Natural killer cell (primary cell): ENCODE data around the gene LNPEP. TPM values are rescaled to one million over a fixed set of nuclear protein-coding genes. Genes with fewer than 3 reads are reported as not detected.

ENCODE experiments used
- ATAC-seq, 3 donors: fragments of 150-1000 bp in 2 of 3; fragments of 200-7000 bp in 1 of 3; cut with Tn5 transposase; 1 replicate in 1 of 3; 2 replicates in 2 of 3; pipeline ENCODE4 v1.10.0; 2021; ENCODE audit warnings: mild to moderate bottlenecking in 2 of 3, moderate library complexity in 2 of 3
- DNase-seq, 2 donors: peaks; one replicate each; pipeline versions ENCODE4 v3.0.0 to v3.0.0-alpha.2; 2013 to 2021; ENCODE audit warnings: mixed read lengths in 1 of 2
- H3K27ac ChIP-seq: one replicate; pipeline ENCODE4 v1.5.1; 2013; ENCODE audit warnings: mild to moderate bottlenecking, low read length
- H3K27me3 ChIP-seq: one replicate; pipeline ENCODE4 v1.6.1; 2013; ENCODE audit warnings: low read length; ENCODE audit not compliant: control insufficient read depth, insufficient read depth
- H3K36me3 ChIP-seq: one replicate; pipeline ENCODE4 v1.6.1; 2013; ENCODE audit warnings: low read length; ENCODE audit not compliant: control insufficient read depth, insufficient read depth
- H3K4me1 ChIP-seq: one replicate; pipeline ENCODE4 v1.6.1; 2013; ENCODE audit warnings: low read length; ENCODE audit not compliant: control insufficient read depth, insufficient read depth
- H3K4me3 ChIP-seq: one replicate; pipeline ENCODE4 v1.5.1; 2013; ENCODE audit warnings: low read length
- H3K9me3 ChIP-seq: one replicate; pipeline ENCODE4 v1.6.1; 2013; ENCODE audit warnings: low read length; ENCODE audit not compliant: control insufficient read depth, insufficient read depth
- H3K27ac Mint-ChIP-seq, 2 donors: one replicate each; pipeline ENCODE4 v1.8.0; 2022; ENCODE audit warnings: mild to moderate bottlenecking in 2 of 2, mixed read lengths in 2 of 2, moderate library complexity in 1 of 2
- H3K27me3 Mint-ChIP-seq, 2 donors: one replicate each; pipeline ENCODE4 v1.8.0; 2022; ENCODE audit warnings: low read depth in 2 of 2, mixed read lengths in 2 of 2
- H3K36me3 Mint-ChIP-seq: one replicate; pipeline ENCODE4 v1.8.0; 2022; ENCODE audit warnings: mixed read lengths
- H3K4me1 Mint-ChIP-seq, 2 donors: one replicate each; pipeline ENCODE4 v1.8.0; 2022; ENCODE audit warnings: mixed read lengths in 2 of 2
- H3K4me3 Mint-ChIP-seq: one replicate; pipeline ENCODE4 v1.8.0; 2022; ENCODE audit warnings: mild to moderate bottlenecking, moderate library complexity, mixed read lengths
- H3K9me3 Mint-ChIP-seq, 2 donors: one replicate each; pipeline ENCODE4 v1.8.0; 2022; ENCODE audit warnings: mixed read lengths in 2 of 2
- CTCF ChIP-seq: fragments of 200-600 bp; IDR thresholded peaks from one replicate; pipeline ENCODE4 v1.8.0; 2022; ENCODE audit warnings: antibody characterized with exemption
- WGBS: methylation state at CpG from one replicate; pipeline ENCODE4 v1.1.7; 2013; ENCODE audit warnings: missing lambda C conversion rate; ENCODE audit not compliant: insufficient coverage; 5-methylcytosine and 5-hydroxymethylcytosine counted together
- intact Hi-C: fragments of 100-400 bp; cut with micrococcal nuclease; formaldehyde crosslinking; loops from one replicate; pipeline ENCODE4 v1.14.2; 2022
- total RNA-seq, 4 donors: library from RNA; stranded (reverse); fragments of 120-200 nt in 1 of 4; gene quantifications; one replicate each; pipeline versions ENCODE4 v1.2.3 to v1.2.4, GENCODE V29; 2013 to 2022

Gene LNPEP
- total RNA-seq, 3 donors from 2014 or later (not counting 1 experiment from before 2014, with no cell fraction given): 126 to 162 (median 135) TPM

- intact Hi-C loops: no loop called here
- no peaks in the 10 kb centered on the region for H3K27me3 ChIP-seq
Observed at GRCh38 chr5:97072696-97073095, 136.8 kb downstream of the LNPEP start.

GRCh38 chr5:97073420-97073819, 137.5 kb downstream of the LNPEP start:
- intact Hi-C loops: no loop called here
- Histone ChIP-seq H3K27me3 (no peaks in the 10 kb centered on the region), H3K9me3 (no peaks in the 10 kb centered on the region), H3K4me1 (no peaks in the 10 kb centered on the region), H3K27ac (no peak overlapping the region), H3K36me3 (no peaks in the 10 kb centered on the region), H3K4me3 (no peak overlapping the region)
- no peak overlapping the region for H3K4me3 Mint-ChIP-seq
- ATAC-seq (no peak), DNase-seq (no peak)
- no peaks in the 10 kb centered on the region for H3K36me3 Mint-ChIP-seq
- TF ChIP-seq CTCF: no peak
- no peaks in the 10 kb centered on the region for H3K4me1 Mint-ChIP-seq
- 87% methylated on average over 3 of the region's 3 CpGs for WGBS
- H3K9me3 Mint-ChIP-seq: no peaks in the 10 kb centered on the region
- H3K27ac Mint-ChIP-seq: no peak overlapping the region
- H3K27me3 Mint-ChIP-seq: no peaks in the 10 kb centered on the region

More at GRCh38 chr5:97072696-97073095, 136.8 kb downstream of the LNPEP start:
- ATAC-seq (no peak), DNase-seq (no peak)
- Histone ChIP-seq H3K4me3 (no peak overlapping the region), H3K27ac (no peak overlapping the region), H3K9me3 (no peaks in the 10 kb centered on the region), H3K4me1 (no peaks in the 10 kb centered on the region), H3K36me3 (no peaks in the 10 kb centered on the region)
- no peak overlapping the region for H3K4me3 Mint-ChIP-seq
- no peaks in the 10 kb centered on the region for H3K4me1 Mint-ChIP-seq
- H3K36me3 Mint-ChIP-seq: no peaks in the 10 kb centered on the region
- WGBS: 85% methylated on average over 2 of the region's 2 CpGs
- H3K9me3 Mint-ChIP-seq: no peaks in the 10 kb centered on the region
- no peaks in the 10 kb centered on the region for H3K27me3 Mint-ChIP-seq
- no peak for TF ChIP-seq CTCF
- no peak overlapping the region for H3K27ac Mint-ChIP-seq

GRCh38 chr5:97074859-97075489, 139.1 kb downstream of the LNPEP start:
- ATAC-seq: no peak
- Mint-ChIP-seq H3K27me3 (peaks cover 0 to 2% of the 10 kb centered on the region in 2 donors), H3K36me3 (no peaks in the 10 kb centered on the region), H3K4me3 (no peak overlapping the region), H3K9me3 (no peaks in the 10 kb centered on the region), H3K27ac (no peak overlapping the region), H3K4me1 (peaks cover 0 to 5% of the 10 kb centered on the region in 2 donors)
- no peak for DNase-seq
- TF ChIP-seq CTCF: no peak
- Histone ChIP-seq H3K27ac (no peak overlapping the region), H3K4me3 (no peak overlapping the region), H3K4me1 (no peaks in the 10 kb centered on the region), H3K36me3 (no peaks in the 10 kb centered on the region), H3K9me3 (no peaks in the 10 kb centered on the region), H3K27me3 (no peaks in the 10 kb centered on the region)
- intact Hi-C loops: no loop called here
- 54% methylated on average over 4 of the region's 4 CpGs for WGBS

- H3K4me1 Mint-ChIP-seq: peaks cover 0 to 5% of the 10 kb centered on the region in 2 donors
- Histone ChIP-seq H3K4me3 (no peak overlapping the region), H3K27ac (no peak overlapping the region), H3K36me3 (no peaks in the 10 kb centered on the region), H3K9me3 (no peaks in the 10 kb centered on the region), H3K27me3 (no peaks in the 10 kb centered on the region), H3K4me1 (no peaks in the 10 kb centered on the region)
- H3K27ac Mint-ChIP-seq: no peak overlapping the region
- intact Hi-C loops: no loop called here
- no peak for DNase-seq
- no peaks in the 10 kb centered on the region for H3K9me3 Mint-ChIP-seq
- no peak for ATAC-seq
- WGBS: 99% methylated on average over 5 of the region's 5 CpGs
- H3K36me3 Mint-ChIP-seq: no peaks in the 10 kb centered on the region
- TF ChIP-seq CTCF: no peak
- no peak overlapping the region for H3K4me3 Mint-ChIP-seq
- peaks cover 0 to 5% of the 10 kb centered on the region in 2 donors for H3K27me3 Mint-ChIP-seq
Observed at GRCh38 chr5:97075649-97076048, 139.8 kb downstream of the LNPEP start.
